ENCODE data around the gene ZFP57.

The ZFP57 gene

DNA sequence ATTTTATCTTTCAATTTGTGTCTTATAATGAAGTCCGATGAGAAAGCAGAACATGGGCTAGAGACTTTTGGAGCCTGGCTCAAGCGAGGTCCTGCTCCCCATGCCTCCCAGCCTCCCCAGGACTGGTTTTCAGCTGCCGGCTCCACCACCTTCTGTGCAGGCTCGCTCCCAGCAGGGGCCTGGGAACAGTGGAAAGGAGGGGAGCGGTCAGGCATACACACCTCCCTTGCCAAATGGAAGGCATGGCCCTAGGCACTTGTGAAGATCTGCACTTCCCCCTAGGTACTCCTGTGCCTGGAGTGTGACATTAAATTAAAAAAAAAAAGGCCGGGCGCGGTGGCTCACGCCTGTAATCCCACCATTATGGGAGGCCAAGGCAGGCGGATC is 28.8 kb downstream of the ZFP57 start:
- DNase-seq = no peak

DNA sequence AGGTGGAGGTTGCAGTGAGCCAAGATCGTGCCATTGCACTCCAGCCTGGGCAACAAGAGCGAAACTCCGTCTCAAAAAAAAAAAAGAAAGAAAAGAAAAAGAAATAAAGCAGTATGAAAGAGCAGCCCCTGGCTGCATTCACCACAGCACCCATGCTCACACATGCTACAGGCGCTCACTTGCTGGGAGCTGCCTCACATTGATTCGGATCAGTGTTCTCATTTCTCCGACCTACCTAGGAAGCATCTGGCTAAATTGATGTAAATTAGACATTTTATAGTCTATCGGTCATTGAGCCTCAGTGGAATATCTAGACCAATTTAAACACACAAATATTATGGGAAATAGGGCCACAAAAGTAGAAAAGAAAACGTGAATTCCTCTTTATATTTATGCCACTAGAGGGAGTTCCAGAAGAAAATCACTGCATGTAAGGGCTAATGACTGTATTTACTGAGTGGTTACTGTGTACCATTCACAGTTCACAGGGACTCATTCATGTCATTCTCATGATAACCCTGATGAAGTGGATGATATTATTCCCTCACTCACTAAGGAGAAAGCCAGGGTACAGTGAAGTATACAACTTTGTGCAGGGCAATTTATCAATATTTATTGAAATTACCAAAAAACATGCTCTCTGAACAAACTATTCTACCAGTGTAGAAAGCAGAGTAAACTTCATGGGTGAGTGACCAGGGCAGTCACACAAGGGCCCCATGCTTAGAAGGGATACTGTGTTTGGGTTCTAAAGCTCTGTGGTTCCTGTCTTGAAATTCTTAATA is 29.3 kb downstream of the ZFP57 start:
- DNase-seq = peak; percentile 55

DNA sequence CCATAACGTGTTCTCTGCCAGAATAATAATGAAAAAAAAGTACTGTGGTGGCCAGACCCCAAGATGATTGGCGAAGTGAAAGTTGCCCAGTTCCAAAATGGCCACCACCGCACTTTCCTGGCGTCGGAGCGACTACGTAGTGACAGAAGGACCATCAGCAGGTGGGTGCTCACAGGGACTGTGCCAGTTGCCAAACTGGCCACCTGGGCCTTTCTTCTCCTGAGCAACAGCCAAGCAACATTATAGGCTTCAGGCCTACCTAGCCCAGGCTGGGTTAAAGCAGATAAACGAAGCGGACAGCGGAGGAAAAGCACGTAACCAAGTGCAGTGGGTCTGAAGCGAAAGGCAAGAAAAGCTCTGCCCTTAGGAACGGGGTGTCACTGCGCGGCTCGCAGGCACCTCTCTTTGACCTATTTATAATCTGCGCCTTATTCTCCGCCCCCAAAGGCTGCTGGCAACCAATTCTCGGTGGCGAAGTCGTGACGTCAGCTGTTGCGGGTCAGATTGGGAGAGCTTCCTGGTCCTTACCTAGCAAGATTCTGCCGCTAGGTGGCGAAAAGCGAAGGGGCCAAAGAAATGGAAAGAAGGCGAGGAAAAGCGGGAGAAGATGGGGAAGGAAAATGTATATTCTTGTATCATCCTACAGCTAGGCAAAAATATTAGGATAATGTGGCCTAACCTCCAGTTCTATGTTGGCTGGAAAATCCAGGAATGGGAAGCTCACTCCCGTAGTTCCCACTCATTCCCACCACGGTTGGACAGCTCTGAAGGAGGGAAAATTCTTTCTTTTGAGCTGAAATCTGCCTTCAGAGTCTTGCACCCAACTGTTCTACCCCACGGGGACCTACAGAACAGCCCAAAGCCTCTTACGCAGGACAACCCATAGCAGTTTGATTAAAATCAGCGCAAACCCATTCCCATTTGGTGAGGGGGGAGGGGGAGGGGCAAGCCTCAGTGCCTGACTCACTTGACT is 31.0 kb downstream of the ZFP57 start:
- peak; percentile 99 for DNase-seq

DNA sequence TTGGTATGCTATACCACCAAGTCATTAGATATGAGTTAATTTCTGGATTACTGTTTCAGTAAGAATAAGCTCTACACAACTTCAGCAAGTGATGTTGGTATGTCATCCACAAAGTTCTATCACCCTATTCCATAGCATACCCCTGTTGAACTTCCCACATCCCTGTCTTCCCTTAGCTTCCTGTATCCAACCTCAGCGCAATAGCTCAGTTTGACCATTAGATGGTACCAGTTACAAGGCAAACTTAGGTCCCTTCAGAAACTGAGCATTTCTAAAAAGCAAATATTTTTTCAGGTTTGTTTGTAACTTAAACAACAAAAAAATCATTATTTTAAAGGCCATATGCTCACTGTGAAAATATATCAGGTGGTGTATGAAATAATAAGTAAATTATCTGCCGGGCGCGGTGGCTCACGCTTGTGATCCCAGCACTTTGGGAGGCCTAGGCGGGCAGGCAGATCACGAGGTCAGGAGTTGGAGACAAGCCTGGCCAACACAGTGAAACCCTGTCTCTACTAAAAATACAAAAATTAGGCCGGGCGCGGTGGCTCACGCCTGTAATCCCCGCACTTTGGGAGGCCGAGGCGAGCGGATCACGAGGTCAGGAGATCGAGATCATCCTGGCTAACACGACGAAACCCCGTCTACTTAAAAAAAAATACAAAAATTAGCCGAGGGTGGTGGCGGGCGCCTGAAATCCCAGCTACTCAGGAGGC is 32.9 kb downstream of the ZFP57 start:
- DNase-seq = no peak

DNA sequence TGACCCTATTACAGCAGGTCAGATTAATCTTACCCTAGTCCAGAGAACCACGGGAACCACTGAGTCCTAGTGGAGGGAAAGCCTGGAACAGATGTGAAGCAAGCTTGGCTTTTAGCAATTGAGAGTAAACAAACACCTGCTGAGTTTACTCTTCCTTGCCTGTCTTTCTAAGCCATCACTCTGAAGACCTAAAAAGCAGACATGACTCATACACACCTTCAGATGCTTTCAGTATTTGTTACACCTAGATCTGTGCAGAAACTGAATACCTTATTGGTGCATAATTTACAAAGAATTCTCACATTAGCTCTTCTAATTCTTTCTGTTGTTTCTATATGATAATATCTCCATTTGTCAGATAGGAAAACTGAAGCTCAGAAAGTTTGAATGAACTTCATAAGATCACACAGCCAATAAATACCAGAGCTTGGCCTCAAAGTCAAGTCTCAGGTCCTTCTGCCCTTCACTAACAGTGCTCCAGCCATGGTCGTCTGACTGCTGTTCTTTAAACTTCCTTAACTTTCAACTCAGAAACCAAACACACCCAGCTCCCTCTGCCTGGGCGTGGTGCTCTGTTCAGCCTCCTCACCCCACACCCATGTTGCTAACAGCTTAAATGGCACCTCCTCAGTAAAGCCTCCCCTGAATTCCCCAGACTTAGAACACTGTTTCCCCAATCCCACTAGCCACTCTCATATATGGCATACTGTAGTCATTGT is 39.4 kb downstream of the ZFP57 start:
- peak; percentile 54 for DNase-seq

DNA sequence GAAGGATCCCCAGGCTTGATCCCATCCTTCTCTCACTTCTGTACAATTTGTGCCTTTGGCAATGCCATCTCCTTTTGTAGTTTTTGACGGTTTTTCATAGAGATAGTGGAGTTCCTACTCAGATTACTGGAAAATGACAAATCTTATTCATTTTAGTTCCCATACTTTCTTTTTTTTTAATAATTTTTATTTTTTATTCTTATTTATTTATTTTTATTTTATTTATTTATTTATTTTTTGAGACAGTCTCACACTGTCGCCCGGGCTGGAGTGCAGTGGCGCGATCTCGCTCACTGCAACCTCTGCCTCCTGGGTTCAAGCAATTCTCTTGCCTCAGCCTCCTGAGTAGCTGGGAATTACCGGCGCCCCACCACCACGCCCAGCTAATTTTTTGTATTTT is 43.7 kb downstream of the ZFP57 start:
- no peak for DNase-seq

- no peak for DNase-seq
Measured at GRCh38 chr6:29633534-29633905, 47.4 kb downstream of the ZFP57 start.

GRCh38 chr6:29632789-29633533 is 48.0 kb downstream of the ZFP57 start, which contains the start of gene GABBR1:
Gene GABBR1 (minus strand): TSS chr6:29633183. CDS start chr6:29632385, 798 bp downstream.
- peak; percentile 64 for DNase-seq

- peak; percentile 52 for DNase-seq
Measured at GRCh38 chr6:29631860-29632731, 48.9 kb downstream of the ZFP57 start.

- no peak for DNase-seq
Measured at GRCh38 chr6:29631209-29631810, 49.6 kb downstream of the ZFP57 start.

GRCh38 chr6:29630315-29630714 is 50.6 kb downstream of the ZFP57 start:
- DNase-seq = no peak

GRCh38 chr6:29629571-29629970 is 51.4 kb downstream of the ZFP57 start:
- DNase-seq = no peak

DNA sequence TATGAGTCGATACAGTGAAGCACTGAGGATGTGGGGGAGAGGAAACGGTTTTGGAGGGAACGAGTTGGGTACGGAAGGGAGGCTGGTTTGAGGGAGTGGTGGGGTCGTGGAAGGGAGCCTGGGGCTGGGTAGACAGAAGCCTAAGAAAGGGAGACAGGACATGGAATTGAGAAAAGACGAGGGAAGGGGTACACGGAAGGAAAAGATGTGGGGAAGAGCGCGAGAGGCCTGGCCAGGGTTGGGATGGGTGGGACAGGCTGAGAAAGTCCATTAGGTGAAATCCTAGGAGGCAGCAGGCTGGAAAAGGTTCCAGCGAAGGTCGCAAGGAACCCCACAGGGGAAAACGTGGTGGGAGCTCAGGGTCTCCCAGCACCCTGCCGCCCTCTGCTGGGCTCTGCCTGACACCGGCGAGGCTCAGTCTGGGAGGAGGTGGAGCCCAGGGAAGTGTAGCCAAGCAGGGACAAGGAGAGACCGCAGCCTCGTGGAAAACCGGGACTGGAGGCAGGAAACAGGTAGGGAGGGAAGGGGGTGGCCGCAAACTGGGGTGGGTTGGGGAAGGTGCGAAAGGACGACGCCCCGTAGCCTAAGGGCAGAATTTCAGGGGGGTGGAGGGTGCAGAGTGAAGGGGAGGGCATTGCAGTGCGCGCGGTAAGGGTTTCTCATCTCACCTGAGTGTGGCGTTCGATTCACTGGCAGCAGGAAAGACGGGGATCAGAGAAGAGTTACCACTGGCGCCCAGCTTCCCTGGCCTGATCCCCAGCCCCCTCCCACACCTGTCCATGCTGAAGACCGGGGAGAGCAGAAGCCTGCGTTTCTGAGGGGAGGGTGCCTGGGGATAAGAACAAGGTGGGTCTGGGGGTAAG is 52.3 kb downstream of the ZFP57 start:
- peak; percentile 34 for DNase-seq

DNA sequence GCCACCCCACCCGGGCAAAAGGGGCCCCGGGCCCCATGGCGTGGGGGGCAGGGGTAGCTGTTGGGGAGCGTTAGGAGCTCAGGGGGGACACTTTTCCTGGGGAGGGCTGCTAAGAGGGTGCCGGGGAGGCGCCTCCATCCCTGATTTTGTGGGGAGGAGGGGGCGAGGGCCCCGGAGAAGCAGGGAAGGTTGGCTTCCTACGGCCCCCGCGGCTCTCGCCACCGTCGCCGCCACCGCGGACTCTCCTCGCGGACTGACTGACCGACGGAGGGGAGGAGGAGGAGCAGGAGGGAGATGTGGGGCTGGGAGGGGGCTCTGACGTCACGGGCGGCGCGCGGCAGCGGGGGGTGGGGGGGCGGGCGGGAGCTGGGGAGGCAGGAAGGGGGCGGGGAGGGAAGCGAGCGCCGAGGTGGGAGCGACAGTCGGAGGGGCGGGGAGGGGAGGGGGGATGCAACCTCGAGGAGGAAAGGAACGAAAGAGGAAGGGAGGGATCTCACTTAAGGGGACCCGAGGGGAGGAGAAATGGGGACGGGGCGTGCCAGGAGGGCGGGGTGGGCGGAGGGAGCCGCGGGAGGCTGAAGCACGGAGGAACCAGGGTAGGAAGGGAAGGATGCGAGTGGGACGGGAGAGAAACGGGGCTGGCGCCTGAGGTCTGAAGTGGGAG is 53.1 kb downstream of the ZFP57 start:
- peak; percentile 44 for DNase-seq

DNA sequence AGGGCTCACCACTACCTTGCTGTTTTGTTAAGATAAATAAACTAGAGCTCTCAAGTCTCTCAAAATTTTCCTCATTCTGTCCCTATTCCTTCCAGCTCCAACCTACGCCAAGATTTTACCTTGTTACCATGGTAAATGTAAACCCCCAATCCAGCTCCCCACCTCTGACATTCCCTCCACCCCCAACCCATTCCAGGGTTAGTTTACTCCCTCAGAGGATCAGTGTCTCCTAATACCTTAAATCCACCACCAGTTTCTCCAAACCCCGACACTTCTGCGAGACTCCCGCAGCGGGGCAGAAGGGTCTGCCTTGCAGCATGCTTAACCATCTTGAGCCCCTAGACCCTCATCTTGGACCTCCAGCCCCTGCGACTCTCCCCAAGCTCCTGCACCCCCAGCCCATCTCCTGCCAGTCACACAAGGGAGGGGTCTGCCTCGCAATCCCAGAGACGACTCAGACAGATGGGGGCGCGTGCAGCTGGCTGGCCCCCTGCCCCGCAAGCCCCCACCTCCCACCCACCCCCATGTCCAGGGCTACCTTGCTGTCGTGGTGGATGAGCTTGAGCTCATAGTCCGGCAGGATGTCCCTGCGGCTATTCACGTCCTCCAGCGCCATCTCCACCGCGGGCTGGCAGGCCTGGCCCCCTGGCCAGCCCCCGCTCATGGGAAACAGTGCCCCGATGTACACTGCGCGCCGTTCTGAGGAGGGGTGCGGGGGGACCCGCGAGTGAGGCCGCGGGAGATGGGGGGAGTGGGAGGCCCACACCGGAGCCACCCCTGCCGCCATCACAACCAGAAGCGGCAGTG is 53.8 kb downstream of the ZFP57 start:
- no peak for DNase-seq

GRCh38 chr6:29625337-29625930 is 55.5 kb downstream of the ZFP57 start:
- DNase-seq = no peak

GRCh38 chr6:29624520-29624961 is 56.4 kb downstream of the ZFP57 start:
- DNase-seq = no peak

Measured in CD4-positive, alpha-beta T cell treated with Interleukin-4 for 4 hours (primary cell).